ENCODE results near the gene RABGAP1L. TPM values are rescaled to one million over a fixed set of nuclear protein-coding genes. Genes with fewer than 3 reads are reported as not detected.
"Not testable (repeated sequence)": the region's sequence is repeated elsewhere in the genome, so short reads cannot be mapped to it uniquely, and the experiment has no call there.

Gene RABGAP1L
- total RNA-seq, 1 experiment from 2014 or later = 43.9 TPM

DNA sequence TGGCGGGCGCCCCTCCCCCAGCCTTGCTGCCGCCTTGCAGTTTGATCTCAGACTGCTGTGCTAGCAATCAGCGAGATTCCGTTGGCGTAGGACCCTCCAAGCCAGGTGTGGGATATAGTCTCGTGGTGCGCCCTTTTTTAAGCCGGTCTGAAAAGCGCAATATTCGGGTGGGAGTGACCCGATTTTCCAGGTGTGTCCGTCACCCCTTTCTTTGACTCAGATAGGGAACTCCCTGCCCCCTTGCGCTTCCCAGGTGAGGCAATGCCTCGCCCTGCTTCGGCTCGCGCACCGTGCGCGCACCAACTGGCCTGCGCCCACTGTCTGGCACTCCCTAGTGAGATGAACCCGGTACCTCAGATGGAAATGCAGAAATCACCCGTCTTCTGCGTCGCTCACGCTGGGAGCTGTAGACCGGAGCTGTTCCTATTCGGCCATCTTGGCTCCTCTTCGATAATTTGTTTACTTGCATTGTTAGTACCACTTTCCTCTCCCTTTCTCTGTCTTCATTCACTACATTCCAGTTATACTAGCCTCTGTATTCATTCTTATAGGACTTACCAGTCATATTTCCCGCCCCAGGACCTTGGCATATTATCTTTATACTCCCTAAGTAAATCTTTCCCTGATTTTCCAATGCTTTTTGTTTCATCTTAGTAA, 79.7 kb downstream of the RABGAP1L start:
- DNase-seq (ENCODE audit: low spot score) = not testable (repeated sequence)

DNA sequence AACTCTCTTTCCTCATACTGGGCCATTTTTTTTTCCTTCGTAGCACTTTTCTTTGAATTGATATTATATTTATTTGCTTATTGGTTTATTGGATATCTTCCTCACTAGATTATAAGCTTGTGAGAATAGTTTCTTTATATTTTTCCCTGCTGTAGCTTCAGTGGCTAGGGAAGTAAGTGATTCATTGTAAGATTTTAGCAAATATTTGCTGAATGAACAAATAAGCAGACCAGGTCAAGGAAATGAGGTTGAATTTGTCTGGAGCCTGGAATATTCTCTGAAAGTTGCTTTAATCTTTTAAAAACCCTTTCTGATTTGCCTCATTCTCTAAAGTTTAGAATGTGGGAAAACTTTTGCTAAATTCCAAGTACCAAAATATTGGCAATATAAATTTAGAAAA, 80.2 kb downstream of the RABGAP1L start:
- no peak for DNase-seq (ENCODE audit: low spot score)

DNA sequence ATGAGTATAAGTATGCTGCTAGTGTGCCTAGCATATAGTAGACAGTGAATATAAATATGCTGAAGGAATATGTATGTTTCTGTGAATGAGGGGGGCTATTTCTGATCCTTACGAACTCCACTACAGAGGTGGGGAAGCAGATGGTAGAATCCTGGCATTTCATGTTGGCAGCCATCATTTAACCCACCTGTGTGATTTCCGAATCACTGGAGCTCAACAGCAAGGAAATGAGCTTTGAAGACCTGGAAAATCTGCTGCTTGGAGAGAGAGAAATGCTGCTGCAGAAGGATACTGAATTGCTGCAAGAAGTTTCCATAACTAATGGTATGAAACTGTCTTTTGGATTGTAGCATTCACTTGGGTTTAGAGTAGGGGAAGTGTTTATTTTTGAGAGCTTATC, 83.5 kb downstream of the RABGAP1L start:
- DNase-seq (ENCODE audit: low spot score) = no peak

DNA sequence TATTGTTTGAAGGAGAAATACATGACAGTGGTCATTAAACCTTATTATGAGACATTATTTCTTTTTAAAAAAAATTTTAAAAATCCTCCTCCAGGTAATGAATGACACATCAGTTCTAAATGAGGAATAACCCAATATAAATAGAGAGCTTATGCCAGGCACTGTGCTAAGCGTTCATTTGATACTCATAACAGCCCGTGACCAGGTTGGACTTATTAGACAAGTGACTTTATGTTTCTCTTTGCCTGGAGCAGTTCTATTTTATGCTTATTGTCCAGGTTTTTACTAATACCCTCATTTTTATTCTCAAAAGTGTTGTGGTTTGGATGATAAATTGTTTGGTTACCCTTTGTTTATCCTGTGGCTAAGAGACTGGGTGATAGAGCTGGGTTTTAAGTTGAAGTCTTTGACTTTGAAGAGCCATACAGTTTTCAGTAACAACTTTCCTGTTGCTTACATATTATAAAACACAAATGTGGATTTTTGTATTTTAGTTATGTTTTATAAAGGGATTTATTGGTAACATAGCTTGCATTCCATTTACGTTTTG, 84.2 kb downstream of the RABGAP1L start:
- no peak for DNase-seq (ENCODE audit: low spot score)

DNA sequence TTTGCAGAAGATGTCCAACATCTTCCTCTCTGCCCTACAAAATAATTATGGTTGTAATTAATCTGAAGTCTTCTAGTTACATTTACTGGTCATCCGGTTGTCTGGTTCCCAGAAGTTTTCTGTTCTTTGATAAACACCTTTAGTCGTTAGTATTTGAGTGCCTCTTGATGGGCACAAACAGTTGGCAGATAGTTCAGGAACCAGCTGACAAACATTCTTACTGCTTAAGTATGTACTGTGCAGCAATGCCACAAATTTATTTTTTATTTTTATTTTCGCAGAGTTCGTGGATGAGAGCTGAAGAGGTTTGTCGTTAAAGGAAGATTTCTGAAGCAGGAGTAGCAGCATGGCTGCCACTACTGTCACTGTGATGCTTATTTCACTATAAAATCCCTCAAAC, 84.7 kb downstream of the RABGAP1L start:
- no peak for DNase-seq (ENCODE audit: low spot score)

DNA sequence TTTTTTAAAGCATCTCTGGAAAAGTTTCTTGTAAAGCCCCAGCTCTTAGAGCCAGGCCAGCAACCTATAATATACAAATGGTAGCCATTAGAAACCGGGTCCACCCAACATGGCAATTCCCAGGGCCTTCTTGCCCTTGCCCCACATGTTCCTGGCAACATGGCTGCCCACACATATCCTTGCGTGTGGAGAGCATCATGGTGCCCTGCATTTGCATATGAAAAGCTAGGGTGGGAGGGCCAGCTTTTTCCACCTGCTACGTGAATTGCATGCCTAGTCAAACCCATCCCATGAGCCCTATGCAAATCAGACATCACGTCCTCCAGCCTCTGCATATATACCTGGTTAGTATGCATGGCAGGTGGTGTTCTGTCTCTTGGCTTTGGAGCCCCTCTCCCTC, 88.2 kb downstream of the RABGAP1L start:
- no peak for DNase-seq (ENCODE audit: low spot score)

DNA sequence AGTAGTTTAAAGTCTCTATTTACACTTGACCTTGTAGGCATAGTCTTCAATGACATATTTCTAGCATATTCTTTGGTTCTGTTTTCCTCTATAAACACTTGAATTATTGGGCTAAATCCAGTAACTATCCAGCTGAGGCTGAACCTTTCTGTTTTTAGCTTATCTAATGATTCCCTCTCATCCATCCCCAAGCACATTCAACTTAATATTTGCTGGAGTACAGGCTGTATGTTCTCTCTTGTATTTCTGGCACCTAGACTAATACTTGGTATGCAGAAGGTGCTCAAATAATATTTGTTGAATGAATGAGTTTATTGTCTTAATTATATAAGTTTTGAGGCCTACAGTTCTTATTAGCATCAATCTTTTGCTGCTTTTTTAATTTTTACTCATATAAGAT, 88.7 kb downstream of the RABGAP1L start:
- DNase-seq (ENCODE audit: low spot score) = no peak

DNA sequence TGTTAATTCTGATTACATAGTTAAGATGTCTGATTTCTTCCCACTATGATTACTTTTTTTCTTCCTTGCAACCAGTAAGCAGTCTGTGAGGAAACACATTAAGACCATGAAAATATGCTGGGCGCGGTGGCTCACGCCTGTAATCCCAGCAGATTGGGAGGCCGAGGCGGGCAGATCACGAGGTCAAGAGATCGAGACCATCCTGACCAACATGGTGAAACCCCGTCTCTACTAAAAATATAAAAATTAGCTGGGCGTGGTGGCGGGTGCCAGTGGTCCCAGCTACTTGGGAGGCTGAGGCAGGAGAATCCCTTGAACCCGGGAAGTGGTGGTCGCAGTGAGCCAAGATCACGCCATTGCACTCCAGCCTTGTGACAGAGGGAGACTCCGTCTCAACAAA, 97.1 kb downstream of the RABGAP1L start:
- DNase-seq (ENCODE audit: low spot score) = not testable (repeated sequence)

DNA sequence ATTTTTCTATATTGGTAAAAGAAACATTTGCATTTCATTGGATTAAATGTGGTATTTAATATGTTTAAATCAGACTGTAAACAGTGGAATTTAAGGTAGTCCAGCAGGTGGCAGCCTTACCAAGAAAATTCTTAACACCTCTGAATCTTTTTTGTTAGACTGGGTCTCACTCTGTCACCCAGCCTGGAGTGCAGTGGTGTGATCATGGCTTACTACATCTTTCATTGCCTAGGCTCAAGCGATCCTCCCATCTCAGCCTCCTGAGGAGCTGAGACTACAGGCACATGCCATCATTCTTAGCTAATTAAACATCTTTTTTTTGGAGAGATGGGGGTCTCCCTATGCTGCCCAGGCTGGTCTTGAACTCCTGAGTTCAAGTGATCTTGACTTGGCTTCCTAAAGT, 98.8 kb downstream of the RABGAP1L start:
- peak; percentile 70 for DNase-seq (ENCODE audit: low spot score)

DNA sequence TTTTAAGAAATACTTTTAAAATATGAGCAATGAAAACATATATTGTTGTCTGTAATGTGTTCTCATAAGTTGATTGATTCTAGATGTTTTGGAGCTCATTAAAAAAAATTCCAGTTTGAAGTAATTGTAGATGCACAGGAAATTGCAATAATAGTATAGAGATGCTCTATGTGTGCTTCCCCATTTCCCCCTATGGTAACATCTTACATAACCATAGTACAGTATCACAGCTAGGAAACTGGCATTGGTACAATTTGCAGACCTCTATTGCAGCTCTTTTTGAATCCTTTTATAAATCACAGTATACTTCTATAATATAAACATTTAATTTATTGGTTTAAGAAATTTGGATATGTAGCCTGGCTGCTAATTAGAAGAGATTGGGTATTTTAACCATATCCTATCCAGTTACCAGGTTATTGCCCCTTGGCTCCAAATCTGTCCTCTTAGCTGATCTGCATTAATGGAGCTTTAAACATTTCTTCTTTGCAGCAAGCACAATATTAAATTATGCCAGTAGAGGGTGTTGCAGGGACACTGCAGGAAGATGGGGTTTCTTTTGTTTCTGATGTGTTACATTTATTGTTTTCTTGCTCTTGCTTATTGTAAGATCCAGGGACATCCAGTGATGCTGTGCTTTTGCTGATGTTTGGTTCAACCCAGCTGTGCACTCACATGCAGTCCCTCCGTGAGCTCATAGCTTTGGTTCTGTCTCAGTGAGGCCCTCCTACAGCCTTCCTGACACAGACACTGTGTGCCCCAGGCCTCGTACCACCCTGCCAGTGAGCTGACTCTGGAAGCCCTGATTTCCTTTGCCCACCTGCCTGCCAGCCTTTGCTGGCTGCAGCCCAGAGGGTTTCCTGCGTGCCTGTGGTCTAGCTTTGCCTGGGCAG, 103.3 kb downstream of the RABGAP1L start:
- peak; percentile 66 for DNase-seq (ENCODE audit: low spot score)

DNA sequence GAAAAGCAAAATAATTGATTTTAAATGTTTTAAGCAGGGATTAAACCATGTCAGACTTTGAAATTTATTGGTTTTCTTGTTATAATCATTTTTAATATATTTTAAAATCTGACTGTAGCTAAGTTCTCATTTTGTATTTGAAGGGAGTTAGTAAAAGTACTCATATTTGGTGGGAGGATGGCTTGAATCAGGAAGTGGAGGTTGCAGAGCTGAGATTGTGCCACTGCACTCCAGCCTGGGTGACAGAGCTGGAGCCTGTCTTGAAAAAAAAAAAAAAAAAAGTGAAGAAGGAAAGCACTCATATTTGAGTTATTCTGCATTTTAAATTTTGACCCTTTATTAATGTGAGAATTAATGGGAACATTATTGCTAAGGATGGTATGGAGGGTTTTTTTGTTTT, 106.0 kb downstream of the RABGAP1L start:
- DNase-seq (ENCODE audit: low spot score) = no peak

DNA sequence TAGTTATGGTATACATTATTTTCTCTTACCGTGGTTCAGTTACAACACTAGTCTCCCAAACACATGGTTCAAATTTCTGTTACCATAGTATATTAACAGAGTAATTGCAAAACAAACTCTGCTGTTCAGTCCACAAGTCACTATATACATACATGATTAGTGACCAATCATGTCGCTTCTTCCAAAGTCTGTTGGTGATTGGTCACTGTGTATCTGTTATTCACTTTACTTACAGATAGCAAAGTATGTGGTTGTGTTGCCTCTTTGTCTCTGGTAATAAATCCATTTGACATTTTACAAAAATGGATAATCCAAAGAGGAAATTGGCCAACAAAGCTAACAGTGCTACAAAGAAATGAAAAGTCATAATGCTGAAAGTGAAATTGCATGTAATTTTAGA, 107.2 kb downstream of the RABGAP1L start:
- DNase-seq (ENCODE audit: low spot score) = no peak

DNA sequence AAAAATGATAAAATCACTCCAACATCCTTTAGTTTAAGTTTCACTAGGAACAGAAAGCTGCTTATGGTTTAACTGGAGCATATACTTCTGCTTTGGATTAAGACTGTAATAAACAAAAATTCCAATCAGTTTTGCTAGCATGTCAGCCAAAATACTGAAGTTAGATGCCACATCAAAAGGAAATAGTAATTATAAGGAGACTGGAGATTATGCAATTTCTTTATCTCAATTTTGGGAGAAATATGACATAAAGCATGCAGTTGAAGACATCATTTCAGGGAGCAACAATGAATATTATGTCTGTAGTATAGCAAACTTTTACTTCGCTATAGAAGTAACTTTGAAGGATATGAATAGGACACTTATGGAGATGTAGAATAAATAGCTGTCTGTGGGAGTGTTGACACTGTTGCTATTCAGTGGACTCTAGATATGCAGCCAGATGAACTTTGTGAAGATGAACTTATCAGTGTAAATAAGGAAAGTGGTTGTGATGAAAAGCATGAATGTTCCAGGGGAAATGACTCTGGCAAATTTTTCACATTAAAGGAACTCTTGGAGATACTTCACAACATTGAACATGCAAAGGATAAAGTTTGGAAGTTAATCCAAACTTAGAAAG, 107.8 kb downstream of the RABGAP1L start:
- DNase-seq (ENCODE audit: low spot score) = no peak

DNA sequence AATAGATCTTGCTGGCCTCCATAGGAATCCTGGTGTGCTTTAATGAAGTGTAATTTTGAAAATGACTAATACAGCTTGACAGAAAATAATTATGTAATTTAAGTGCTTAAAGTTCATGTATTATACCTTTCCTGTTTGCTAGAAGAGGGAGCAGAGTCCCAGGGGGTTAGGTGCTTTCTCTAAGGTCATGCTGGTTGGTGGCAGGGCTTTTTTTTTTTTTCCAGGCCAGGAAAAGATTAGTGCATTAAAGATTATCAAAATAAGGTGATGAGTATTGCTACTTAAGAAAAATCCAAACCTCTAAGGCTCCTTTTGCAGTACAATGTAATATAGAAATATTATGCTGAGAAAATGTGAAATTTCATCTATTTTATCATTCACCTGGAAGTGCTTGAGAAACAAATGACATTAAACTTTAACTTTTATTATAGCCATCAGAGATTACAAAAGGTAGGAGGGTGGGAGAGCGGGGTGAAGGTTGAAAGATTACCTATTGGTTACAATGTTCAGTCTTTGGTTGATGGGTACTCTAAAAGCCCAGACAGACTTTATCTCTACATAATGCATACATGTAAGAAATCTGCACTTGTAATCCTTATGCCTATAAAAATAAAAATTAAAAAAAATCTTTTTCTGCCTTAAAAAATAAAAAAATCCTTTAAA, 110.8 kb downstream of the RABGAP1L start:
- DNase-seq (ENCODE audit: low spot score) = no peak

DNA sequence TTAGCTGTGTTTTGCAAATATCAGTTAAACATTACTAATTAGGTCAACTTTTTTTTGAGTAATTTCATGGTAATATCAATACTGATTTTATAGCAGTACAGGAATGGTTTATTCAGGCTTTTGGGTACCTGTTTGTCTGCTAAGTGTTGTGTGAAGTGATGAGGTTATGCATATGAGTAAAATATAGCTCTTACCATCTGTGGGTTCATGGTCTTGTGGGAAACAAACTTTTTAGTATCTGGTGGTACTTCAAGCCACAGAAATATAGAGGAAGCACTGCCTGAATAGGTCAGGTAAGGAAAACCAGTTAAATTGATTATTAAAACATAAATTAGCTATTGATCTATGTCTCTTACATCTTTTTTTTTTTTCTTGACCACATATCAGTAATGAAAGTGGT, 113.9 kb downstream of the RABGAP1L start:
- DNase-seq (ENCODE audit: low spot score) = no peak

DNA sequence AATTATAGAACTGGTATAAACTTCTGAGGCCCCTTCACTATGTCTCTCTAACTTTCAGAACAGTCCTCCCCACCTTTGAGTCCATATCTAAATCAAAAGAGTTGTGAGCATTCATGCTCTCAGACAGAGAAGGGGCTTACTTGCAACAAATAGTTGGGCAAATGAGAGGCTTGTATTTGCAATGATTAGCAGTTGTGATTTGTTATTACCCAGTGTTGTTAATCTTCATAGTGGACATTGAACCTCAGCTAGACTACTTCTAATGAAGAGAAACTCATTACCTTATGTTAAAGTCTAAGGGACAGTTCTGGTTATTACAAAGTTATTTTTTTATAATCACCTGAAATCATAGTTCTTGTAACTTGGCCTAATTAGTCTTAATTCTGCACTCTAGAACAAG, 114.5 kb downstream of the RABGAP1L start:
- DNase-seq (ENCODE audit: low spot score) = no peak

DNA sequence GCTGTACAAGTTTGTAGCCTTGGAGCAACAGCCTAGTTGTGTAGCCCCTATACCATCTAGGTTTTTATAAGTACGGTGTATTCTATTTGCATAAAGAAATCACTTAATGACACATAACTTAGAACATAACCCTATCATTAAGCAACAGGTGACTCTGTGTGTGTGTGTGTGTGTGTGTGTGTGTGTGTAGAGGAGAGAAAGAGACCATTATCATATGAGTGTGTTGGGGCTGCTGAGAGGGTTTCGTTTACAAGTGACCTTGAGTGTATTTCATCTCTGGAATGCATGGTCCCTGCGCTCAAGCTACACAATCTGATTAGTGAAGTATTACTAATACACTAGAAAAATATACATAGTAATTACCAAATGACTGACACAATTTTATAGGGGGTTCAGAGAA, 115.1 kb downstream of the RABGAP1L start:
- DNase-seq (ENCODE audit: low spot score) = no peak

DNA sequence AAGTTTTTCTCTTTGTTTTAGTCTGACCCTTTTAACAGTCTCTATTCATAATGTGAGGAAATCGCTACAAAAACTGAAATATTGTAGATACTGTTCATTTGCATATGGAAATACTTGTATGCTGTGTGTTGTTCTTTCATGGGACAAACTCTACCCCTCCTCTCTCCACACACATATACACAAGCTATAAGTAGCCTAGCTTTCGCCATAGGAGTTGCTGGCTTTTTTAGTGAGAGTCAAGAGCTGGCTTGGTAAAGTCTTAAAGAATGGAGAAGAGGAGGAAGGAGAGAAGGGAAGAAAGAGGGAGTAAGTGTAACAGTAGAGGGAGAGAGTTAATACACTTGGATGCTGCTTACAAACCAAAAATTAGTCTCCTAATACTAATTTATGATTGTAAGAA, 115.6 kb downstream of the RABGAP1L start:
- no peak for DNase-seq (ENCODE audit: low spot score)

DNA sequence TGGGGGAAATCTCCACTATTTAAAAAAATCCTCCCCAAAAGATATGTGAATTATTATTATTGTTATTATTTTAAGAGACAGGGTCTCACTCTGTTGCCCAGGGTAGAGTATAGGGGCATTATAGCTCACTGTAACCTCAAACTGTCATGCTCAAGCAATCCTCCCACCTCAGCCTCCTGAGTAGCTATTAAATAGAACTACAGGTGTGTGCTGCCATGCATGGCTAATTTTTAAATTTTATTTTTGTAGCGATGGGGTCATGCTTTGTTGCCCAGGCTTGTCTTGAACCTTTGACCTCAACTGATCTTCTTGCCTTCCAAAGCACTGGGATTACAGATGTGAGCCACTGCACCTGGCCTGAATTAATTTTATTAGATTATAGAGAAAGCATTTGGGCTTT, 116.8 kb downstream of the RABGAP1L start:
- DNase-seq (ENCODE audit: low spot score) = no peak

DNA sequence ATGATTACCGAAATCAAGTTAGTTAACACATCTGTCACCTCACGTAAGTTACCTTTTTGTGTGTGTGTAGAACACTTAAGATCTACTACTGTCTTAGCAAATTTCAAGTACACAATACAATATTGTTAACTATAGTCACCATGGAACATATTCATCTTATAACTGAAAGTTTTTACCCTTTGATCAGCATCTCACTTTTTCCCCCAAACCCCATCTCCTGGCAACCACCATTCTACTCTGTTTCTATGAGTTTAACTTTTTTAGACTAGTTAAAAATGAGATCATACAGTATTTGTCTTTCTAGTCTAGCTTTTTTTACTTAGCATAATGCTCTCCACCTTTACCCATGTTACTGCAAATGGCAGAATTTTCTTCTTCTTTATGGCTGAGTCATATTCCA, 124.7 kb downstream of the RABGAP1L start:
- no peak for DNase-seq (ENCODE audit: low spot score)

DNA sequence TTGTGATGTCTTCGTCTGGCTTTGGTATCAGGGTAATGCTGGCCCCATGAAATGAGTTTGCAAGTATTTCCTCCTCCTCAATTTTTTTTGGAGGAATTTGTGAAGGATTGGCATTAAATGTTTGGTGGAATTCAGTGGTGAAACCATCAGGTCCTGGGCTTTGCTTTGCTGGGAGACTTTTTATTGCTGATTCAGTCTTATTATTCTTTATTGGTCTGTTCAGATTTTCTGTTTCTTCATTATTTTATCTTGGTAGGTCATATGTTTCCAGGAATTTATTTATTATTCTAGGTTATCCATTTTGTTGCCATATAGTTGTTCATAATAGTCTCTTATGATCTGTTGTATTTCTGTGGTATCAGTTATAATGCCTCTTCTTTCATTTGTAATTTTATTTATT, 126.7 kb downstream of the RABGAP1L start:
- no peak for DNase-seq (ENCODE audit: low spot score)
